Stimulated activated CD8-positive, alpha-beta memory T cell treated with anti-CD3 and anti-CD28 coated beads, Interleukin-4, amount 100 ng/mL, for 24 hours (primary cell): ENCODE results near the gene SGO1.
"Not testable (repeated sequence)": the region's sequence is repeated elsewhere in the genome, so short reads cannot be mapped to it uniquely, and the experiment has no call there.

ENCODE experiments used
- DNase-seq: peaks from one replicate; pipeline ENCODE4 v3.0.0-alpha.2; 2020; ENCODE audit warnings: low read depth

SGO1 gene

GRCh38 chr3:20185679-20186599 lies at the start of gene SGO1:
Gene SGO1, minus strand, starts transcription at chr3:20186206. Its CDS starts 2,179 bp downstream, at chr3:20184027.
- DNase-seq: peak; percentile 100

- no peak for DNase-seq
Observed at GRCh38 chr3:20235796-20236195, 49.8 kb upstream of the SGO1 start.

GRCh38 chr3:20232906-20233780 lies 47.1 kb upstream of the SGO1 start:
- no peak for DNase-seq

- no peak for DNase-seq
Observed at GRCh38 chr3:20230954-20231353, 44.9 kb upstream of the SGO1 start.

- DNase-seq: no peak
Observed at GRCh38 chr3:20225769-20226168, 39.8 kb upstream of the SGO1 start.

GRCh38 chr3:20222274-20222673 lies 36.3 kb upstream of the SGO1 start:
- DNase-seq: no peak

- no peak for DNase-seq
Observed at GRCh38 chr3:20218215-20218614, 32.2 kb upstream of the SGO1 start.

GRCh38 chr3:20215636-20216035 lies 29.6 kb upstream of the SGO1 start:
- DNase-seq: no peak

- DNase-seq: not testable (repeated sequence)
Observed at GRCh38 chr3:20213491-20213890, 27.5 kb upstream of the SGO1 start.

- not testable (repeated sequence) for DNase-seq
Observed at GRCh38 chr3:20207945-20208344, 21.9 kb upstream of the SGO1 start.

GRCh38 chr3:20205898-20206297 lies 19.9 kb upstream of the SGO1 start:
- DNase-seq: not testable (repeated sequence)

- no peak for DNase-seq
Observed at GRCh38 chr3:20201143-20201542, 15.1 kb upstream of the SGO1 start.

GRCh38 chr3:20197775-20198174 lies 11.8 kb upstream of the SGO1 start:
- no peak for DNase-seq

GRCh38 chr3:20194793-20195460 lies 8.9 kb upstream of the SGO1 start:
- no peak for DNase-seq

GRCh38 chr3:20190991-20191390 lies 5.0 kb upstream of the SGO1 start:
- no peak for DNase-seq

GRCh38 chr3:20186600-20187004 lies 596 bp upstream of the SGO1 start:
- DNase-seq: no peak

GRCh38 chr3:20185331-20185678 lies 701 bp downstream of the SGO1 start:
- DNase-seq: no peak

GRCh38 chr3:20182206-20182605 lies 3.8 kb downstream of the SGO1 start:
- no peak for DNase-seq

GRCh38 chr3:20181276-20181675 lies 4.7 kb downstream of the SGO1 start:
- no peak for DNase-seq

- DNase-seq: no peak
Observed at GRCh38 chr3:20173844-20174410, 12.1 kb downstream of the SGO1 start.

- no peak for DNase-seq
Observed at GRCh38 chr3:20161714-20162113, 24.3 kb downstream of the SGO1 start.

- no peak for DNase-seq
Observed at GRCh38 chr3:20160230-20160629, 25.8 kb downstream of the SGO1 start.
